Stimulated activated CD8-positive, alpha-beta memory T cell treated with anti-CD3 and anti-CD28 coated beads, Interleukin-12 subunit alpha, Interleukin-12 subunit beta, amount 100 ng/mL, for 1 hour (primary cell): ENCODE results near the gene DDC.

Source experiments
- DNase-seq: peaks from one replicate; pipeline ENCODE4 v3.0.0-alpha.2; 2020; ENCODE audit warnings: low read depth

DDC gene

DNA sequence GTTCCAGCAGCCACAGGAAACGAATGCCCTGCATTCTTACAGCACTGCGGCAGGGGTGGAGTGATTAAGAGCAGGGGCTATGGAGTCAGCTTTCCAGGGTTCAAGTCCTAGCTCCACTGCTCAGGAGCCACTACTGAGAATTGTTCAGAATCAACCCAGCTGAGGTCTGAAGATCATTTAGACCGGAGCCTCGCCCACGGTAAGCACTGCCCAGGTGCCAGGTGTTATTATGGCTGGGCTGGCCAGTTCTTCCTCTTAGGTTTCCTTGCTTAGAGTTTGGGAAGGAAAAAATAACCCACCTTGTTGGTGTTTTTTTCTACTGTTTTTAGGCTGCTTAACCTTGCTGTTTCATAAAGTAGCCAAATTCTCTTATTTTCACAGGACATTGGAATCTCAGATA lies 110.2 kb downstream of the DDC start:
- no peak for DNase-seq

DNA sequence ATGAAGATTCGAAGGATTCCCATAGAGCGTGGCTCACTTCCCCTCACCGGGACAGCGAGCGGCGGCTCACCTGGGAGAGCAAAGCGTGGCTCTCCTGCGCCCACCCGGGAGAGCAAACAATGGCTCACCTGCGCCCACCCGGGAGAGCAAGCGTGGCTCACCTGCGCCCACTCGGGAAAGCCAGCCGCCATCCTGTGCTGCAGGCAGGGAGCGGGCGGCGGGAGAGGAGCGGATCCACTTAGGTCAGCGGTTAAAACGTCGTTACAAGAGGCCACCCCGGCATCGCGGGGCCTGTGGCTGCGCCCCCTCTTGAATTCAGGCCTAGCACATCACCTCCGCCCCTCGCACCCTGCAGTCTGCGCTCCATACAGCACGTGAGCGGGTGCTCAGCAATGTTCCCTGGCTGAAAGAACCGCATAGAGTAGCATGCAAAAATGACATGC lies 114.6 kb downstream of the DDC start:
- DNase-seq = peak; percentile 2

DNA sequence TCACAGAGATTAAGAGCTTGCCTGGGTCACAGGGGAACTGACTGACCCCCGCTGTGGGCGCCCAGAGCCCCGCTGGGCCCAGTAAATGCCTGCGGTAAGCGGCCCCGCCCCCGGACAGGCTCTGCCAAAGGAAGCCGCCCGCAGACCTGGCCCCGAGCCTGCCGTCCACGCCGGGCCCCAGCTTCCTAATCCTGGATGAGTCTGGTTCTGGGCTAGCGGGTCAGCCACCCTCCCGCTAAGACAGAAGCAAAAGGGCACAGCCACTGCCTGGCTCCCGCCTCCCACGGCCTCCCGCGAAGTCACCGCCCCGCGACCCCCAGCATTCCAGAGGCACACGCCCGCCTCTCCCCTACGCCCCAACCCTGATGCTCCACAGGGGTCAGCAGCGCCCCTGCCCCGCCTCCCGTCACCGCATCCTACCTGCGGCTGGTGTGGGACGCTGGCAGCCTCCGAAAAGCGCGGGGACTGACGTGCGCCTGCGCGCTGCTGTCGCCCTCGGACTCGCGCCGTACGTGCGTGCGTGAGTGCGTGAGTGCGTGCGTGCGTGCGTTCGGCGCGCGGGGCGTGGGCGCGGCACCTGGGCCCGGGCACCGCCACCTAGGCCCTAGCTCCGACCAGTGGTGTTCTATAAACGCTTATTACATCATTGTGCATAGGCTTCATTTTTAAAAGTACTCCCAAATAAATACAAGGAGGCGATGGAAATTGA lies 115.2 kb downstream of the DDC start, which contains the start of gene FIGNL1:
Gene FIGNL1, minus strand, starts transcription at position 470 of the 709 bp plus-strand sequence. CDS start 3,063 bp downstream, outside the sequence.
- DNase-seq = peak; percentile 60

DNA sequence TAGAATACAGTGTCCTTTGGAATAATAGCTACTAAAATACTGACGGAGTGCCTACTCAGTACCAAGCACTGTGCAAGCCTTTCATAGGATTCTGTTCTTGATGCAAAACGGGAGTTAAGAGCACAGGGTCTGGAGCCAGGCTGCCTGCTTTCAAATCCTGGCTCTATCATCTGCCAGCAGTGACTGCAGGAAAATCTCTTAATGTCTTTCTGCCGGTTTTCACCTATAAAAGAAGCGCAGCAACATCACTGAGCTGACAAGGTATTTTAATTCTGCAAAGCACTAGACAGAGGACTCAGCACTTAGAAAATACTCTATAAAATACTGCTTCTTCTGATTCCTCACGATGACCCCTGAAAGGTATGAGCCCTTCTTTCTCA lies 115.7 kb downstream of the DDC start:
- DNase-seq = no peak

DNA sequence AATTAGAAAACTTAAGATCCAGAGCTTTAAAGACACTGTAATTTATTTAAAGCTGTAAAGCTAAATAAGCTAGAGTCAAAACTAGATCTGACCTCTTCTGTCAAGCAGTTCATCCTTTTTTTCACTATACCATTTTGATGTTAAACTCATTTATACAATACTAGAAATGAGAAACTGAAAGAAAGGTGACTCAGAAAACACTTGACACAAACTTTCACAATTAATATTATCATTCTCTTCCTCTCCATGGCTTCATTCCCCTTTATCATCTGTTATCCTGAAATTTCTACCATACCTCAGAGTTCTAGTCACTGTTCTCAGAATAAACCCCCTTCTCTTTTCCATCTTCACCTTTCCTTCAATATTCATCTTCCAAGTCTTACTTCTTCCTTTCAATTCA lies 116.4 kb downstream of the DDC start:
- no peak for DNase-seq

DNA sequence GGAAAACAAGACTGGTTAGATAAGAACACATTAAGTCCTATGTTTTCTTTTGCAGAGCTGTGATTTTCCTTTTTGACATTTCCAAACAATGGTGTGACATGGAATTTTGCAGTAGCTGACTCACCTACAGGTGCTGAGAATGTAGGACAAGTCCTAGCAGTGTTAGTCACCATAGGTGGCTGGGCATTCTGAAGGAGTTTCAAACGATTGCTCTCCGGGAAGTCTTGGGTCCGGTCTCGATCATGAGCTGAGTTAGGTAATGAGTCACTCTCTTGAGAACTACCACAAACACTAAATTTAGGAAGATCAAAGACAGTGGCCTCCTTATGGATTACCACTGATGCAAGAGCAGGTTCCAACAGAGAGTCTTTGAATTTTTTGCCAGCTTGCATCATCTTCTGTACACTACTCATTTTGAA lies 118.7 kb downstream of the DDC start:
- no peak for DNase-seq

DNA sequence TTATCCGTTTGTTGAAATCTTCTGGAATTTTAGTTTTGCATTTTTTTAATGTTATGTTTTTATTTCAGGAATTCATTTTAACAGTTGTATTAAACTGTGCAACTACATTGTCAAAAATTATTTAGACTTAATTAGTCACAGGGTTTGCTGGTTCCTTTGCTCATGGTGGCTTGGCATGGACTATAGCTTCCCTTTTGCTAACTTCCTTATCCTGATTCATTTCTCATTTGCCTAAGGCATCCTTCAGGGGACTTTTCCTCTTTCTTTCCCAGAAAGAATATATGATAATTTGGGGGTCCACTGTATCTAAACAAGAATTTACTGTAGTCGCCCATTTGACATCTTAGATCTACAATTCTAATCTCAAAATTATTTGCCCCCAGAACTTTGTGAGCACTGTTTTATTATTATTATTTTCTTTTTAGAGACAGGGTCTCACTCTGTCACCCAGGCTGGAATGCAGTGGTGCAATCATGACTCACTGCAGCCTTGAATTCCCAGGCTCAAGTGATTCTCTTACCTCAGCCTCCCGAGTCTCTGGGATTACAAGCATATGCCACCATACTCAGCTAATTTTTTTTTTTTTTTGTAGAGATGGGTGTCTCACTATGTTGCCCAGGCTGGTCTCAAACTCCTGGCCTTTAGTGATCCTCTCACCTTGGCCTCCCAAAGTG lies 128.9 kb downstream of the DDC start:
- DNase-seq = no peak

DNA sequence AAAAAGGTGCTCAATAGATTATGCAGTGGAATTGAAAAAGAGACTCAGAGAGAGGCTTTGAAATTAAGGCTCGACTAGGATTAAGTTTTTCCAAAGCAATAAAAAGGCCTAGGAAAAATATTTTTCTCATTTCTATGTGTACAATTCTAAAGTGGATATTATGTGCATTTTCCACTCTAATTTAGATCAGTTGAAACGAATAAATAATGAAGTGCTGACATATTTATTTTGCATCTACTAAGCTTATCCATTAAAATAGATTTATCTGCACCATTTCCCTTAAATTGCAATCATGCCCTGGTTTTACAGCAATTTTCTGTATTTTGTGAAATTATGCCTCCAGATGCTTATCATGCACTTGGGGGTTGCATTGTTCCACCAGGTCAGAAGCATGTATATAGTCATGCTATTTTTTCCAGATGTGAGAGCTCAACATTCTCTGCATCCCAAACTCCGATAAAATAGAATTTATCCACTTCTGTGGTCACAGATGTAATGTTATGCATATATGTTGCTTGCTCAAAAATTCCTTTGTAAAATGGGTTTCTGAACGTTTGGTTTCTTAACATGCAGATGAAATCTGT lies 133.4 kb downstream of the DDC start:
- no peak for DNase-seq

DNA sequence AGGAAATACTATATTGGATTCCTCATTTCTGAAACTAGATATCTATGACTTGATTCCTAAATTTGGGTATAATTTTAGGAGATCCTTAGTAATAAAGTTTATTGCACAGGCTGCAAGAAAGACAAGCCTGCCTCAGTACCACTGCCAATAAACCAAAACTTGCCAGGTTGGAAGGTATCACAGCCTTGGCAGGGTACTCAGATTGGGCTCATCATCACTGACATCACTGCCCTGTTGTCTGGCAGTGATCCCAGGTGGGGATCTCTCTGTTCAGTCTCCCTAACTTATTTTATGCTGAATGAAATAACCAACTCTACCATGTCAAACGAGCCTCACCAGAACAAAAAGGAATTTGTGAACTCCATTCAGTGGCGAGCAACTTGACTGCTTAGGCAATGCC lies 133.9 kb downstream of the DDC start:
- DNase-seq = no peak

DNA sequence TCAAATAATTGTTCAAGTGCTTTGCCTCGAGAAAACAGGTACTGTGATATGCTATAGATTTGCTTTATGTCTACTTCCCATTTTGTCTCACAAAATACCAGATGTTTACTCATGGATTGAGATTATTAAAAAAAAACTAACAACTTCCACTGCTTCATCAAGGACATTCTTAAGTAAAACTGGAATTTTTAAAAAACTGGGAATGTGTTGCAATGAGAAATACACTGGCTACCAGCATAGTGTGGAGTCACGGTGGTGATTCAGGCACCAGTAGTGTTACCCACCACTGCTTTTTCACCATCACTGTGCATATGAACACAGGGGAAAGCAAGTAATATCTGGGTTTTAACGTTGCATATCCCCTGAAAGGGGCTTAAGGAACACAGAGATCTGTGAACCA lies 136.3 kb downstream of the DDC start:
- DNase-seq = no peak

DNA sequence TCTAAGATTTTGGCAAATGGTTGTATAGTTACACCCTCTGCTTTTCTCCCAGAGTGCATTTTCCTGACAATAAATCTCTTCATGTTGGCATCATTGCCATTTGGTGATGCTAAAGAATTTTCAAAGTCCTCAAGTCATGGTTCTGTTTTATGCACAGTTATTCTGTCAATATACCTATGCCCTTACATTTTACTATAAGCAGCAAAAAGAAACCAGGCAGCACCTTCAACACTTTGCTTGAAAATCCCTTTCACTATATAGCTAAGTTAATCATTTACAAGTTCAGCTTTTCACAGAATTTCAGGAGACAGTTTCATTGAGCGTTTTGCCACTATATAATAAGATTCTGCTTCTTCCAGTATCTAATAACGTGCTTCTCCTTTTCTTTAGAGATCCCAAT lies 137.7 kb downstream of the DDC start:
- no peak for DNase-seq

DNA sequence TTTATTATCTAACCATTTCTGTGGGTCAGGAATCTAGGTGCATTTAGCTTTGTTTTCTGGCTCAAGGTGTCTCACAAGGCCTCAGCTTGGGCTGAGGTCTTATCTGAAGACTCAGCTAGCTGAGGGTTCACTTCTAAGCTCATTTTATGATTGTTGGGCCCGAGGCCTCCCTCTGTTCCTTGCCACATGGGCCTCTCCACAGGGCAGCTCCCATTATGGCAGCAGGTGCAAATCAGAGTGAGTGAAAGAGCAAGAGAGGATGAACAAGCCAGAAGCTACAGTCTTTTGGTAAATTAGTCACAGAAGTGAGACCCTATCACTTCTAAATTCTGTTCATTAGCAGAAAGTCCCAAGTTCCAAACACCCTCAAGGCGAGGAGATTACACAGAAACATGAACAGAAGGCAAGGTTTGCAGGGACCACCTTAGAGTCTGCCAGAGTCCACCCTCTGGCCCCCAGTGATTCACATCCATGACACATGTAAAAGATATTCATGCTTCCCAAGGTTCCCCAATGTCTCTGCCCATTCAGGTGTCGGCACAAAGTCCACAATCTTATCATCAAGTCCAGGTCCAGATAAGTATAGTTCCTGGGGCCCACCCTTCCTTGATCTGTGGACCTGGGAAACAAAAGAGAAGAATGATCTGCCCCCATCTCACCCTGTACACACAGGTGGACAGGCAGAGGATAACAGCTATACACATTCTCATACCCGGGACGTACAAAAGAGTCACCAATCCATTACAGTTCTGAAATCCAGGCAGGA lies 138.7 kb downstream of the DDC start:
- no peak for DNase-seq

DNA sequence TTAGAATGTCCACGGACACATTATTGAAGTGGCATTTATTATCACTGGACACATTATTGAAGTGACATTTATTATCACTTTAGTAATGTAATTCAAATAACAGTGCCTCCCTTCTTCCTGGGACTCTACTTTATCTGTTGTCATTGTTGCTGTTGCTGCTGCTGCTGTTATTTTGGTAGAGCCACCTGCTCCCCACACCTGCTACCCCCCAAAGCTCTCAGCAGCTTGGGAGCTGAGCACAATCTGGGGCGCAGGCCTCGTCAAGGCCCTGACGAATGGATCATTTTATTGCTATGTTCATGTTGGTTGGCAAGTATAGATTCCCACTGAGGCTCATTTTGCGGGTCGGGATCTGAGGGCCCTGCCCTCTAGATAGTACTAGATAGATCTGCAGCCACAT lies 139.9 kb downstream of the DDC start:
- no peak for DNase-seq

DNA sequence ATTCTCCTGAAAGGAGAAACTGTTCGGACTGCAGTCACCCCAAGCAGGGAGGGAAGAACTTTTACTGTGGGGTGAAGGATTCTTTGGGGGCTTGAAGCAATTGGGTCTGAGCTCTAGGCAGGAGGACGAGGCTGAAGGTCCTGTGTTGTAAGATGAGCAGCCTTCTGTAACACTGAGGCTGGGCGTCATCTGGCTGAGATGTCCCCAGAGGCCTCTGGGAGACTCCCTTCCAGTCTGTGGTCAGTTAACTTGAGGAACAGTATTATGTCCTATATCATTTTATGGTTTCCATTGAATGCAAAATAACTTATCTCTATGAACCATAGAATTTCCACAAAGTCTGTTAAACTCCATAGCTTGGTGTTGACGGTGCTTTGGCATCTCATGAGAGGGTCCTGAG lies 141.3 kb downstream of the DDC start:
- DNase-seq = no peak

DNA sequence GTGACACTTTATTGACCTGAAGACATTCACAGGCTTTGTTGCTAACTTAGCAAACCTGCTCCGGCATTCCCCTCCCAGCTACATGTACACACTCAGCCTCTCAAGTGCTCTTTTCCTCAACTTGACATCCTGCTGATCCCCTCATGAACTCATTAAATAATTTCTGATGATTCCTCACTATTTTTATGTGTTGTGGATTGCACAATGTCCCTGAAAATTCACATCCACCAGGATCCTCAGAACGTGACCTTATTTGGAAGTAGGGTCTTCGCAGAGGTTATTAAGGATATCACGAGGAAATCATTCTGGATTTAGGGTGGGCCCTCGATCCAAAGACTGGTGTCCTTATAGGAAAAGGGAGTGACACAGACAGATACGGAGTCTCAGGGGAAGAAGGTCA lies 142.3 kb downstream of the DDC start:
- no peak for DNase-seq

DNA sequence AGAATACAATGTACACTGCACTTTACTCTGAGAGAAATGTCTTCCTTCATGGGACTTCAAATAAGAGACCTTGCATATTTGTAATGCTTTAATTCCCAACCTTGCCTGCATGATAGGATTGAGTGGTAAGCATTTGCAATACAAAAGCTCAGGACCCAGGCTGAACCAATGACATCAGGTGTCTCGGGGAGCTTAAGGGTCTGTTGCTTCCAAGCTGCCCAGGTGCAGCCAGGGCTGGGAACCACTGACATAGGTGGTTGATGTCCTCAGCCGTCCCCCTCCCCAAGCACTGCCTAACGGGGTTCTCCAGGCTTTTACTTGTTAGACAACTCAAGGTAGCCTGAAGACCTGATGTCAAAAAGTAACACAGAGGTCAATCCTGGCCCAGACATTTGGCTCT lies 144.2 kb downstream of the DDC start:
- DNase-seq = no peak

DNA sequence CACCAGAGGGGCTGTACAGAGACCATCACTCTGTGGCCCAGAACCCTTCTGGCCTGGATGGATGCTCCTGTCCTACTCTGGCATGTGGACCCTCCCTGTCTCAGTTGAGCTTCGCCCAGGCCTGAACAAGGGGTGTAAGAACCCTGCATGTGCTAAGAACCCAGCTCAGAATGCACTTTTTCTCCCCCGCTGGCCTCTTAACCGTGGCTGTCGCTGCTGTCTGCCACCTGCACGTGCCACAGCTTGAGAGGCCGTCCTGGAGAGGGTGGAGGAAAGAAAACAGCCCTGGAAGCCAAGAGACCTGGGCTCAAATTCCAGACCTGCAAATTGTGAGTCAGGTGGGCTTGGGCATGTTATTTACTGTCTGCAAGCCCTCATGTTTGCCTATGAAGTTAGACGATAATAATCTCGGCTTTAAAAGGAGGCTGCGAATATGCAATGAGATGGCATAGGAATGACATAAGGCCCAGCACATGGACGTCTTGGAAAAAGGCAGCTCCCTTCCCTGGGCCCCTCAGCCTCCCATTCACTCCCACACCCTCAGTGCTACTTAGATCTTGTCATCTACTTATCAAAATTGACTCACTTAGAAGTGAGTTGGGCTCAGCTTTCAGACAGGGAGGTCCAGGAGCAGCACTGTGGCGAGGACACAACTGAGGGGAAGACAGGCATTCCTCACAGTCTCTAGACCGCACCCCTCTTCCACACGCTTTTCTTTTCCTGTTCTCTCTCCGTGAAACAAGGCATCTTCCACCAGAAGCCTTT lies 146.5 kb downstream of the DDC start:
- DNase-seq = no peak

DNA sequence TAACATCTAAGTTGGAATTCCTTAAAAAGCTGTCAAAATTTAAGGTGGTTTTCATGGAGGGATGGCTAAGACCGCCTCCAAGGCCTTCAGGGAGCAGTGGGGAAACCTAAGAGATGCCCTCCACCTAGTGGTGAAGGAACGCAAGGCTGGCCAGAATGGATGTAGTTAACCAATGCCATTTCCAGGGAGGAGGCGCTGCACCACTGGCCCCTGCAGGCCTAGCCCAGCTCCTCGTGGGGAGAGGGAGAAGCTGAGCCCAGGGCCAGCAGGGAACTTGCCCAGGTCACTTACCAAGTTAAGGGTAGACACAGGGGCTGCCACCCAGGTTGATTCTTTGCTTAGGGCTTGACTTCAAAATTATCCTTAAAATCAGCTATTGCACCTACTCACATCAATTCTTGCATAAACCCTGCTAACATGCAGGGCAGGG lies 147.1 kb downstream of the DDC start:
- DNase-seq = peak; percentile 54

DNA sequence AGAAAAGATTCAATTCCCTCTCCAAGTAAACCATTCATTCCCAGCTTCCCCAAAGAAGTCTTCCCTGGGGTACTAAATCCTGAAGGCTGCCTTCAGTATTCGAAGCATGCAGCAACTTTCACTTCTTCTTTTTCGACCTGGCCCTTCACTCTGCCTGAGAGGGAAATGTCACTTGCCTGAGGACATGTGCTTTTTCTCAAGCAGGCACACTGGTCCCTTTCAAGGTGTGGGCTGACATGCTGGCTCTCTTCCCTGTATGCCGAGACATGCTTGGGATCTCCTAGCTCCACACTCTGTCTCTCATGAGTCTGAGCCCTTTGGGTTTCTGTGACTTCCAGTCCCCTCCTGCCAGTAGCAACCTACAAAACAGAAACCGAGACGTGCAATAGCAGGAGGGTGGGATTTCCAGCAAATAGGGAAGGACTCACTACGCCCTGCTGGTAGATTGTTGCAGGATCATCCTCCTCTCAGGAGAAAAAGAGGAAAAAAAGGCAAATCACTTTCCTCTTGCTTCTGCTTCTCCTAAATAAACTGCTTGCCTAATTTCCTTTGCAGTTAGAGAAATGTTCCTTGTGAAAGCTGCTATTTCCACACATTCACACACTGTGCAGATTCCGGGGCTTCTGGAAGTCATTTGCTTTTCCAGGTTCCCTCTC lies 148.6 kb downstream of the DDC start:
- DNase-seq = no peak

DNA sequence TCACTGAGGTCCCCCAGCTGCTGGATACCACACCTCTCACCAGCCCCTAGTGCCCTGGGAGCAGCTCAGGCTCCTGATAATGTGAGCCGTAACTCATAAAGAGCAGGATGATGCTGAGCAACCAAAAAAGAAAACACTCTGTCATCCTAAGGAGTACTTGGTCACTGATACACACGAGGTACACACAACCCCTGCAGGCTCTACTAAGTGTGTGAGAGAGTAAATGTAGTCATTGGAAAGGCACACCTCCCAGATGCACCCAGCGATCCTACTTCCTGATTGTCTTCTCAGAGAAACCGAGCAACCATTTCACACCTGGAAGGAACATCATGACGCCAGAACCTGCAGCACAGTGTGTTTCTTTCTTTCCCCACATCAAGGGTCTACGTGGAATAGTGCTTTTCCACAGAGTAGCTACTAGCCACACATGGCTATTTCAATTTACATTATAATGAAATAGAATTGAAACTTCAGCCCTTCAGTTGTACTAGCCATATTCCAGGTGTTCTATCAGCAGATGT lies 149.3 kb downstream of the DDC start:
- DNase-seq = no peak

DNA sequence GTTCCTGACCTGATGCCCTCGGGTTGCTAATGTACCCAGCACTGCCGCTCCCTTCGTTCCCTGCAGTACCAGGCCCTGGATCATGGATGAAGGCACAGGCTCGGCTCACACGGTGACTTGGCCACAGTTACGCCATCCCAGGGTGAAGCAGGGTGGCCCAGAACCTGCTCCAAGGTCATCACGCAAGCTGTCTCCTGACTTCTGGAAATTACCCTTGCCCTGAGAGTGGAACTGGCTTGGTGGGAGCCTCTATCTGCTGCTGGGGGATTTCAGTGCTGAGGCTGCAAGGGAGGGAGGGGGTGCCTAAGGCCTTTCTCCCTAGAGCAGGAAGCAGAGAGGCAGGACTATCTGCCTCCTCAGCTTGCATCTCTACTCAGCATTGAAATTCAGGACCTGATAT lies 151.6 kb downstream of the DDC start:
- DNase-seq = no peak
